ENCODE results near the gene ACSL6. TPM values are rescaled to one million over a fixed set of nuclear protein-coding genes. Genes with fewer than 3 reads are reported as not detected.

The ACSL6 gene
- polyA plus RNA-seq, 1 donor, result 1.4 TPM

GRCh38 chr5:131977212-131977604, 34.2 kb downstream of the ACSL6 start:
- no peak for DNase-seq

- no peak for DNase-seq
These were observed 34.8 kb downstream of the ACSL6 start for GRCh38 chr5:131976414-131977211.

GRCh38 chr5:131974956-131975726, 36.3 kb downstream of the ACSL6 start:
- DNase-seq, result no peak

- no peak for DNase-seq
These were observed 36.9 kb downstream of the ACSL6 start for GRCh38 chr5:131974622-131974955.

- no peak for DNase-seq
These were observed 37.4 kb downstream of the ACSL6 start for GRCh38 chr5:131974016-131974415.

GRCh38 chr5:131973089-131973712, 38.3 kb downstream of the ACSL6 start:
- DNase-seq, result no peak

- no peak for DNase-seq
These were observed 43.0 kb downstream of the ACSL6 start for GRCh38 chr5:131968396-131968954.

- DNase-seq, result no peak
These were observed 44.9 kb downstream of the ACSL6 start for GRCh38 chr5:131966551-131966950.

GRCh38 chr5:131965826-131966415, 45.5 kb downstream of the ACSL6 start:
- no peak for DNase-seq

- no peak for DNase-seq
These were observed 51.6 kb downstream of the ACSL6 start for GRCh38 chr5:131959906-131960305.

- no peak for DNase-seq
These were observed 52.3 kb downstream of the ACSL6 start for GRCh38 chr5:131959136-131959535.

GRCh38 chr5:131957721-131958441, 53.6 kb downstream of the ACSL6 start:
- DNase-seq, result peak; percentile 22

GRCh38 chr5:131953969-131954368, 57.5 kb downstream of the ACSL6 start:
- DNase-seq, result no peak

GRCh38 chr5:131952301-131952857, 59.1 kb downstream of the ACSL6 start:
- no peak for DNase-seq

- DNase-seq, result no peak
These were observed 60.8 kb downstream of the ACSL6 start for GRCh38 chr5:131950706-131951105.

- no peak for DNase-seq
These were observed 64.0 kb downstream of the ACSL6 start for GRCh38 chr5:131947445-131947844.

GRCh38 chr5:131945551-131946168, 65.8 kb downstream of the ACSL6 start, which contains the start of gene MEIKIN:
Gene MEIKIN, minus strand, starts transcription at chr5:131945663. Its CDS starts 158 bp downstream, at chr5:131945505.
- DNase-seq, result no peak

GRCh38 chr5:131944702-131945550, 66.5 kb downstream of the ACSL6 start:
- DNase-seq, result no peak

GRCh38 chr5:131943916-131944315, 67.5 kb downstream of the ACSL6 start:
- DNase-seq, result no peak

- DNase-seq, result no peak
These were observed 69.4 kb downstream of the ACSL6 start for GRCh38 chr5:131942016-131942415.
